Measurements from ENCODE around the gene SNAPC4. TPM values are rescaled to one million over a fixed set of nuclear protein-coding genes. Genes with fewer than 3 reads are reported as not detected.
"Not testable (repeated sequence)": the region's sequence is repeated elsewhere in the genome, so short reads cannot be mapped to it uniquely, and the experiment has no call there.

Gene SNAPC4
- polyA plus RNA-seq, 1 of the 3 experiments (the other 2 are of a cell fraction) = 9.2 TPM

DNA sequence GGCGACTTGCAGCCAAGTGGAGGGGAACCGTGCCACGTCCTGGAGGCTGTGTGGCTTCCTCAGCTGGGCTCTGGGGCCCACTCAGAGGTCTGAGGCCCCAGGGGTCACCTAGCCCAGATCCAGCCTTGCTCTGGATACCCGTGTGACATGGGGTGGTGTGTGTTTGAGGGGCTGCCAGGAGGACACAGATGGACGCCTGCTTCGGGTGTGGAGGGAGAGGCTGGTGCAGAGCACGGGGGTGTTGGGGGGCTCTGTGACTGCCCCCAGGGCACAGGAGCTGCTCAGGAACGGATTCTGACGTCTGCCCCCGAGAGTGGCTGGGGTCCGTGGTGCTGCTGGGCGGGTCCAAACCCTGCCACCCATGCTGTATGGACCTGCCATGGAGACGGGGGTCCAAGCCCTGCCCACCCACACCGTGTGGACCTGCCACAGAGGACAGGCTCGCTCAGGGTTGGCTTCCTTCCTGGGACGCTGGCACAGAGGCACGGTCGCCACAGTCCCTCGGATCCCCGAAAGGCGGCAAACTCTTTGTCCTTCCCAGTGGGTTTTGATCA, 29.2 kb upstream of the SNAPC4 start:
- Histone ChIP-seq H3K27me3 (ENCODE audit: insufficient read depth) (no peaks in the 10 kb centered on the region), H3K4me1 (ENCODE audit: control insufficient read depth in 1 of 2, insufficient read depth in 2 of 2, low read depth in 1 of 2, low read length in 1 of 2) (no peaks in the 10 kb centered on the region), H3K4me3 (ENCODE audit: low read depth in 2 of 2, low read length in 1 of 2) (no peak overlapping the region), H3K79me2 (ENCODE audit: insufficient read depth) (peaks cover 13% of the 10 kb centered on the region; the same call in 1 of the 2 replicates), H3K9me3 (no peaks in the 10 kb centered on the region), H3K4me2 (no peak overlapping the region), H3K36me3 (replicated peaks in 1 of 2; ENCODE audit: control insufficient read depth in 1 of 2, insufficient read depth in 2 of 2, low read length in 1 of 2) (peaks cover 4 to 47% of the 10 kb centered on the region in 2 experiments), H3K27ac (ENCODE audit: low read depth in 2 of 2, low read length in 1 of 2) (no peak overlapping the region), H3K9me2 (no peaks in the 10 kb centered on the region), H3K9ac (no peak overlapping the region), H2AFZ (ENCODE audit: low read depth) (no peak overlapping the region), H4K20me1 (ENCODE audit: insufficient read depth) (peaks cover 12% of the 10 kb centered on the region; the same call in 1 of the 2 replicates), H3F3A (replicated peaks; ENCODE audit: insufficient read depth) (peaks cover 20% of the 10 kb centered on the region)
- DNase-seq = no peak
- WGBS (ENCODE audit: low lambda C conversion rate) = 94% methylated on average over 7 of the region's 21 CpGs
- CTCF ChIA-PET = interaction anchor here (0.9 to 1.8 kb wide), 2 partner anchors 11 to 29 kb away, joined by 3 to 6 read pairs; no protein-coding TSS in a partner anchor
- no peak for TF ChIP-seq SIN3A (IDR thresholded peaks at IDR 0.05; ENCODE audit: borderline replicate concordance, low read depth, low read length)
- no peak for TF ChIP-seq FOXJ3 (CRISPR knock-in tag; IDR thresholded peaks at IDR 0.05)
- TF ChIP-seq ELF1 (IDR thresholded peaks at IDR 0.05) = no peak
- no peak for TF ChIP-seq POLR2AphosphoS5 (IDR thresholded peaks at IDR 0.05; ENCODE audit: low read depth, low read length)
- POLR2A ChIA-PET = no interaction called here

DNA sequence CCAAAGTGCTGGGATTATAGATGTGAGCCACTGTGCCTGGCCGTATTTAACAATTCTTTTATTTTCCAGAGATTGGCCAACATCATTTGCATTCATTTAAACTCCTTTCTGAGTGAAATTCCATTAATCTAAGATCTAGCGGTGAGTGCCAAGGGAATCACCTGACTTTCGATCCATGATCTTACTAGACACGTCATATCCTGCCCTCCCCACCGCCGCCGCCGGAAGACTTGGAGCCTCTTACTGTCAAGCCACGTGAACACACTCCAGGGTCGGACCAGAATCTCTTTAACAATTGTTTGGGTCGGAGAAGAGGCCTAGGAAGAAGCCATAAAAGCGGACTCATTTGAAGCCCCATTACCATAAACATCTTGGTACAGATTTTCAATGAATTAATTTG, 26.8 kb upstream of the SNAPC4 start:
- Histone ChIP-seq H3K27ac (ENCODE audit: low read depth in 2 of 2, low read length in 1 of 2) (no peak overlapping the region), H3K36me3 (replicated peaks in 1 of 2; ENCODE audit: control insufficient read depth in 1 of 2, insufficient read depth in 2 of 2, low read length in 1 of 2) (peaks cover 7 to 46% of the 10 kb centered on the region in 2 experiments), H3K4me2 (no peak overlapping the region), H3K4me3 (ENCODE audit: low read depth in 2 of 2, low read length in 1 of 2) (no peak overlapping the region), H3K79me2 (ENCODE audit: insufficient read depth) (no peaks in the 10 kb centered on the region), H3K27me3 (ENCODE audit: insufficient read depth) (no peaks in the 10 kb centered on the region), H3K9me2 (no peaks in the 10 kb centered on the region), H3K9ac (no peak overlapping the region), H2AFZ (ENCODE audit: low read depth) (no peak overlapping the region), H4K20me1 (ENCODE audit: insufficient read depth) (no peaks in the 10 kb centered on the region), H3K9me3 (no peaks in the 10 kb centered on the region), H3F3A (replicated peaks; ENCODE audit: insufficient read depth) (peaks cover 20% of the 10 kb centered on the region), H3K4me1 (ENCODE audit: control insufficient read depth in 1 of 2, insufficient read depth in 2 of 2, low read depth in 1 of 2, low read length in 1 of 2) (no peaks in the 10 kb centered on the region)
- ChIA-PET POLR2A (no interaction called here), CTCF (no interaction called here)
- no peak for TF ChIP-seq TCF12 (IDR thresholded peaks at IDR 0.05)
- TF ChIP-seq NRF1 (IDR thresholded peaks at IDR 0.05; ENCODE audit: low read depth, low read length) = no peak
- TF ChIP-seq, protein P1, sequence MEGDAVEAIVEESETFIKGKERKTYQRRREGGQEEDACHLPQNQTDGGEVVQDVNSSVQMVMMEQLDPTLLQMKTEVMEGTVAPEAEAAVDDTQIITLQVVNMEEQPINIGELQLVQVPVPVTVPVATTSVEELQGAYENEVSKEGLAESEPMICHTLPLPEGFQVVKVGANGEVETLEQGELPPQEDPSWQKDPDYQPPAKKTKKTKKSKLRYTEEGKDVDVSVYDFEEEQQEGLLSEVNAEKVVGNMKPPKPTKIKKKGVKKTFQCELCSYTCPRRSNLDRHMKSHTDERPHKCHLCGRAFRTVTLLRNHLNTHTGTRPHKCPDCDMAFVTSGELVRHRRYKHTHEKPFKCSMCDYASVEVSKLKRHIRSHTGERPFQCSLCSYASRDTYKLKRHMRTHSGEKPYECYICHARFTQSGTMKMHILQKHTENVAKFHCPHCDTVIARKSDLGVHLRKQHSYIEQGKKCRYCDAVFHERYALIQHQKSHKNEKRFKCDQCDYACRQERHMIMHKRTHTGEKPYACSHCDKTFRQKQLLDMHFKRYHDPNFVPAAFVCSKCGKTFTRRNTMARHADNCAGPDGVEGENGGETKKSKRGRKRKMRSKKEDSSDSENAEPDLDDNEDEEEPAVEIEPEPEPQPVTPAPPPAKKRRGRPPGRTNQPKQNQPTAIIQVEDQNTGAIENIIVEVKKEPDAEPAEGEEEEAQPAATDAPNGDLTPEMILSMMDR (IDR thresholded peaks at IDR 0.05) = no peak
- no peak for TF ChIP-seq MEF2A (IDR thresholded peaks at IDR 0.05; ENCODE audit: borderline replicate concordance, low read depth)
- no peak for TF ChIP-seq JUND (IDR thresholded peaks at IDR 0.05)
- no peak for TF ChIP-seq RXRA (IDR thresholded peaks at IDR 0.05; ENCODE audit: borderline replicate concordance, low read depth)
- no peak for TF ChIP-seq RAD21 (IDR thresholded peaks at IDR 0.05; ENCODE audit: low read length)
- TF ChIP-seq EP300 (IDR thresholded peaks at IDR 0.05; ENCODE audit: borderline replicate concordance in 1 of 2, low read depth in 1 of 2, low read length in 1 of 2) = no peak
- TF ChIP-seq FOXM1 (IDR thresholded peaks at IDR 0.05; ENCODE audit: low read depth) = no peak
- 91% methylated on average over 12 of the region's 12 CpGs for WGBS (ENCODE audit: low lambda C conversion rate)
- no peak for DNase-seq

DNA sequence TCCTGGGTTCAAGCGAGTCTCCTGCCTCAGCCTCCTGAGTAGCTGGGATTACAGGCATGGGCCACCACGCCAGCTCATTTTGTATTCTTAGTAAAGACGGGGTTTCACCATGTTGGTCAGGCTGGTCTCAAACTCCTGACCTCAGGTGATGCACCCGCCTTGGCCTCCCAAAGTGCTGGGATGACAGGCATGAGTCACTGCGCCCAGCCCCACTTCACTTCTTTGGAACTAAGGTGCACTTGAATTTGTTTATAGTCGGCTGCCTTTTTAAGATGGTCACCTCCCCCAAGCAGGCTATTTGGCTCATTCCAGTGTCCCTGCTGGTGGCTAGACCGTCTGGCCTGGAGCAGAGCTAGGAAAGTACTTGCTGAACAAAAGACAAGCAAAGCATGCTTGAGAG, 25.4 kb upstream of the SNAPC4 start:
- not testable (repeated sequence) for H3K9ac ChIP-seq; DNase-seq; H3K27me3 ChIP-seq (ENCODE audit: insufficient read depth); H3K9me3 ChIP-seq; H3K27ac ChIP-seq (ENCODE audit: low read depth in 2 of 2, low read length in 1 of 2); H4K20me1 ChIP-seq (ENCODE audit: insufficient read depth); H3K4me1 ChIP-seq (ENCODE audit: control insufficient read depth in 1 of 2, insufficient read depth in 2 of 2, low read depth in 1 of 2, low read length in 1 of 2); H3K4me3 ChIP-seq (ENCODE audit: low read depth in 2 of 2, low read length in 1 of 2); H3K79me2 ChIP-seq (ENCODE audit: insufficient read depth); H2AFZ ChIP-seq (ENCODE audit: low read depth); H3K9me2 ChIP-seq; H3K4me2 ChIP-seq
- 91% methylated on average over 7 of the region's 7 CpGs for WGBS (ENCODE audit: low lambda C conversion rate)
- peaks cover 20% of the 10 kb centered on the region for H3F3A ChIP-seq (replicated peaks; ENCODE audit: insufficient read depth)
- ChIA-PET POLR2A (interaction anchor here (1.5 kb wide), 1 partner anchor 9 kb away, joined by 5 read pairs; no protein-coding TSS in a partner anchor), CTCF (interaction anchor here (1.3 kb wide), 1 partner anchor 14 kb away, joined by 4 read pairs; no protein-coding TSS in a partner anchor)
- peaks cover 16 to 50% of the 10 kb centered on the region in 2 experiments for H3K36me3 ChIP-seq (replicated peaks in 1 of 2; ENCODE audit: control insufficient read depth in 1 of 2, insufficient read depth in 2 of 2, low read length in 1 of 2)
